AG10803 (cell line): ENCODE measurements around the gene ORC5.

Source experiments
- DNase-seq: peaks from one replicate; pipeline ENCODE4 v3.0.0; 2010; ENCODE audit warnings: low read depth
- H3K4me3 ChIP-seq: 2 replicates; pipeline ENCODE4 v1.5.1; 2011; ENCODE audit warnings: mild to moderate bottlenecking, low read length, control low read depth
- TF ChIP-seq, protein P1 (sequence below): conservative IDR thresholded peaks from 2 replicates; pipeline ENCODE4 v1.5.1; 2011; ENCODE audit warnings: mild to moderate bottlenecking, low read length, control low read depth, inconsistent platforms

Gene ORC5

GRCh38 chr7:104207731-104208420, at the start of gene ORC5:
Gene ORC5, minus strand, starts transcription at chr7:104208013. Its CDS starts 109 bp downstream, at chr7:104207904.
- TF ChIP-seq, protein P1, sequence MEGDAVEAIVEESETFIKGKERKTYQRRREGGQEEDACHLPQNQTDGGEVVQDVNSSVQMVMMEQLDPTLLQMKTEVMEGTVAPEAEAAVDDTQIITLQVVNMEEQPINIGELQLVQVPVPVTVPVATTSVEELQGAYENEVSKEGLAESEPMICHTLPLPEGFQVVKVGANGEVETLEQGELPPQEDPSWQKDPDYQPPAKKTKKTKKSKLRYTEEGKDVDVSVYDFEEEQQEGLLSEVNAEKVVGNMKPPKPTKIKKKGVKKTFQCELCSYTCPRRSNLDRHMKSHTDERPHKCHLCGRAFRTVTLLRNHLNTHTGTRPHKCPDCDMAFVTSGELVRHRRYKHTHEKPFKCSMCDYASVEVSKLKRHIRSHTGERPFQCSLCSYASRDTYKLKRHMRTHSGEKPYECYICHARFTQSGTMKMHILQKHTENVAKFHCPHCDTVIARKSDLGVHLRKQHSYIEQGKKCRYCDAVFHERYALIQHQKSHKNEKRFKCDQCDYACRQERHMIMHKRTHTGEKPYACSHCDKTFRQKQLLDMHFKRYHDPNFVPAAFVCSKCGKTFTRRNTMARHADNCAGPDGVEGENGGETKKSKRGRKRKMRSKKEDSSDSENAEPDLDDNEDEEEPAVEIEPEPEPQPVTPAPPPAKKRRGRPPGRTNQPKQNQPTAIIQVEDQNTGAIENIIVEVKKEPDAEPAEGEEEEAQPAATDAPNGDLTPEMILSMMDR, result no peak
- peak within 1 kb of the TSS; percentile 98 for H3K4me3 ChIP-seq
- DNase-seq, result peak; percentile 79

GRCh38 chr7:104255616-104256015, 47.8 kb upstream of the ORC5 start:
- DNase-seq, result no peak
- H3K4me3 ChIP-seq, result no peak overlapping the region
- TF ChIP-seq, protein P1, result no peak

GRCh38 chr7:104255194-104255593, 47.4 kb upstream of the ORC5 start:
- no peak overlapping the region for H3K4me3 ChIP-seq
- no peak for DNase-seq
- TF ChIP-seq, protein P1, result no peak

GRCh38 chr7:104254696-104255095, 46.9 kb upstream of the ORC5 start:
- TF ChIP-seq, protein P1, result no peak
- no peak for DNase-seq
- H3K4me3 ChIP-seq, result no peak overlapping the region

- DNase-seq, result no peak
- TF ChIP-seq, protein P1, result no peak
Measured at GRCh38 chr7:104252409-104253134, 44.8 kb upstream of the ORC5 start.

GRCh38 chr7:104242638-104243037, 34.8 kb upstream of the ORC5 start:
- TF ChIP-seq, protein P1, result no peak
- no peak for DNase-seq
- no peak overlapping the region for H3K4me3 ChIP-seq

More at GRCh38 chr7:104252409-104253134, 44.8 kb upstream of the ORC5 start:
- no peak overlapping the region for H3K4me3 ChIP-seq

DNA sequence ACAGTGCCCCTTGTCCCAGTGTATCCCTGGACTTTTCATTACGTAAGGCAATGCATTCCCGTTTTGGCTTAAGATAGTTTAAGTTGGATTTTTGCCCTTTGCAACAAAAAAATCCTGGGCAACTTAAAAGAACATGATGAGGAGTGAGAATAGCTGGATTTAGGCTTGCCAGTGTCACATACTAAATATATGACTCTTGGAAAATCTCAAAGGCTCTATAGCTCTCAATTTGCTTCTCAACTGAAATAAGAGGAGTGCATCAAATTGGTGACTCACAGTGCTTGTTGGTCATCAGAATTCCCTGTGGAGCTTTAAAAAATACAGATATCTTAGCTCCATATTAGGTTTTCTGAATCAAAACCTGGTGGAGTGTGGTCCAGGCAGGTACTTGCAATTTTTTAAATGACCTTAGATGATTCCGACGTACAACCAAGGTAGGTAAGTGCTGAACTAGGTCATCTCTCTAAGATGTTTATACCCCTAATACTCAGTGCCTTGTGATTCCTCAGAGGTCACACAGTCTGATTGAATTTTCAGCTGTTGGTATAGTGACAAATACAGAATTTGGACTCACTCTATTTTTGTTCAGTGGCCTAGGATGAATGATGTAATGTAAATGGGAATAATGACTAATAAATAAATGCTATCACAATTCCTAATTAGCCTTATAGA, 33.9 kb upstream of the ORC5 start:
- TF ChIP-seq, protein P1, result no peak
- no peak overlapping the region for H3K4me3 ChIP-seq
- DNase-seq, result no peak
